Measurements from ENCODE around the gene FAM120AOS. TPM values are rescaled to one million over a fixed set of nuclear protein-coding genes. Genes with fewer than 3 reads are reported as not detected.

The FAM120AOS gene
- total RNA-seq, 1 donor from 2014 or later: 41.7 TPM

DNA sequence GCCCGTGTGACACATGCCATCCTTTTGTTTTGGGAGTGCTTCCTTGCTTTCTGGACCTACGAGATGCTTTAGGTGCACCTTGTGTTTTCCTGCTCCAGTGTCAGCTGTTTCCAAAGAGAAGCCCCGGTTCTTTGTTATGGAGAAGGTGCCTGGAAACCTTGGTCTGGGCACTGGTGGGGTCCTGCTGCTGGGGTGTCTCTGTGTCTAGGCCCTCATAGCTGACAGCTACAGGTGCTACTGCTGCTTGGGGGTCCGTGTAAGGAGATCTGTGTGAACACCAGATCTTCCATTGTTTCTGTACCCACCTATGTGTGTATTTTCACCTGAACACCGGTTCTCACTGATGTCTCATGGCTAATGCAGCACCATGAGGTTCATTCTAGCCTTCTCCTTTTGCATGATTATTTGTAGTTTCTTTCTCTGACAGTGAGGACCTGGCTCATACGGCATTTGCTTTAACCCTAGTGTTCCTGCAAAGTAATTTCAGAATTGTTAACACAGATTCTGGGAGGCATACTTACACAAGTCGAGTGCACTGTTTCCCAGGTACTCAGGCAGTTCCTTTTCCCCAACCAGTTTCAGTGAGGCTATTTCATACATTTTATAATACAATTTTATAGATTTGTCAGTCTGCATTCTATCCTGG is 13.2 kb upstream of the FAM120AOS start:
- H3K4me3 ChIP-seq (ENCODE audit: low read depth, low read length): no peak overlapping the region
- H3K36me3 ChIP-seq (ENCODE audit: control insufficient read depth, insufficient read depth, low read length): peaks cover 2% of the 10 kb centered on the region
- H3K27me3 ChIP-seq (ENCODE audit: control insufficient read depth, insufficient read depth, low read length): no peaks in the 10 kb centered on the region
- TF ChIP-seq, protein P1, sequence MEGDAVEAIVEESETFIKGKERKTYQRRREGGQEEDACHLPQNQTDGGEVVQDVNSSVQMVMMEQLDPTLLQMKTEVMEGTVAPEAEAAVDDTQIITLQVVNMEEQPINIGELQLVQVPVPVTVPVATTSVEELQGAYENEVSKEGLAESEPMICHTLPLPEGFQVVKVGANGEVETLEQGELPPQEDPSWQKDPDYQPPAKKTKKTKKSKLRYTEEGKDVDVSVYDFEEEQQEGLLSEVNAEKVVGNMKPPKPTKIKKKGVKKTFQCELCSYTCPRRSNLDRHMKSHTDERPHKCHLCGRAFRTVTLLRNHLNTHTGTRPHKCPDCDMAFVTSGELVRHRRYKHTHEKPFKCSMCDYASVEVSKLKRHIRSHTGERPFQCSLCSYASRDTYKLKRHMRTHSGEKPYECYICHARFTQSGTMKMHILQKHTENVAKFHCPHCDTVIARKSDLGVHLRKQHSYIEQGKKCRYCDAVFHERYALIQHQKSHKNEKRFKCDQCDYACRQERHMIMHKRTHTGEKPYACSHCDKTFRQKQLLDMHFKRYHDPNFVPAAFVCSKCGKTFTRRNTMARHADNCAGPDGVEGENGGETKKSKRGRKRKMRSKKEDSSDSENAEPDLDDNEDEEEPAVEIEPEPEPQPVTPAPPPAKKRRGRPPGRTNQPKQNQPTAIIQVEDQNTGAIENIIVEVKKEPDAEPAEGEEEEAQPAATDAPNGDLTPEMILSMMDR (IDR thresholded peaks at IDR 0.05; ENCODE audit: insufficient read depth, low read length, poor library complexity, severe bottlenecking): no peak
- DNase-seq (ENCODE audit: low read depth): no peak

DNA sequence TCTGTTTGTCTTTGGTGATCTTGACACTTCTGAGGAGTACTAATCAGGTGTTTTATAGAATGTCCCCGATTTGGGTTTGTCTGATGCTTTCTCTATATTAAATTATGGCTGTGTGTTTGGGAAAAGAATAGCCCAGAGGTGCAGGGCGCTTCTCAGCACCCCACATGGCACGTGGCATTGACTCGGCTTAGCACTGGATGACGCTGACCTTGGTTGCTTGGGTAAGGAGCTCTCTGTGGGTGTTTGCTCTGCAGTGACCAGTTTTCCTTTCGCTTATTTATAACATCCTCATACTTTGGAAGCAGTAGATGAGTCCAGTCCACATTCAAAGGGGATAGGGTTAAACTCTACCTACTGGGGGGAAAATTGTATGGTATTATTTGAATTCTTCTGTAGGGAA is 12.5 kb upstream of the FAM120AOS start:
- no peaks in the 10 kb centered on the region for H3K27me3 ChIP-seq (ENCODE audit: control insufficient read depth, insufficient read depth, low read length)
- no peak overlapping the region for H3K4me3 ChIP-seq (ENCODE audit: low read depth, low read length)
- no peaks in the 10 kb centered on the region for H3K36me3 ChIP-seq (ENCODE audit: control insufficient read depth, insufficient read depth, low read length)
- TF ChIP-seq, protein P1 (IDR thresholded peaks at IDR 0.05; ENCODE audit: insufficient read depth, low read length, poor library complexity, severe bottlenecking): no peak
- no peak for DNase-seq (ENCODE audit: low read depth)

DNA sequence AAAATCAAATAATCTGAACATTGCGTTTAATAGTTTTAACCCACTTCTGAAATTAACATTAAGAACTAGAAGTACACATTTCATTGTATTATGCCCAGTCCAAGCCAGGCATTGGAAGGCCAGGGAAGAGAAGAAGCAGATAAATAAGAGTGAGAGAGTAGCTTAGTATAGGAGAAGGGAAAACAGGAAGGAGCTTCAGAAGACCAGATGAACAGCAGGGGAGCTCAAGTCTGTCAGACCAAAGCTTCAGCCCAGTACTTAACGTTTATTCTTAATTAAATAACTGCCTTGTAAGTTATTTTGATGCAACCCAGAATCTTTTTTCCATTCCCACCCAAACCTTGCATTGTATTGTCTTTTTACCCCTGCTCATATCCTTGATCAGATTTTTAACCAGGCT is 11.5 kb upstream of the FAM120AOS start:
- Histone ChIP-seq H3K27me3 (ENCODE audit: control insufficient read depth, insufficient read depth, low read length) (no peaks in the 10 kb centered on the region), H3K4me3 (ENCODE audit: low read depth, low read length) (no peak overlapping the region), H3K36me3 (ENCODE audit: control insufficient read depth, insufficient read depth, low read length) (no peaks in the 10 kb centered on the region)
- TF ChIP-seq, protein P1 (IDR thresholded peaks at IDR 0.05; ENCODE audit: insufficient read depth, low read length, poor library complexity, severe bottlenecking): no peak
- DNase-seq (ENCODE audit: low read depth): no peak

- TF ChIP-seq, protein P1 (IDR thresholded peaks at IDR 0.05; ENCODE audit: insufficient read depth, low read length, poor library complexity, severe bottlenecking): no peak
- H3K27me3 ChIP-seq (ENCODE audit: control insufficient read depth, insufficient read depth, low read length): no peaks in the 10 kb centered on the region
- DNase-seq (ENCODE audit: low read depth): no peak
- H3K4me3 ChIP-seq (ENCODE audit: low read depth, low read length): no peak overlapping the region
- H3K36me3 ChIP-seq (ENCODE audit: control insufficient read depth, insufficient read depth, low read length): no peaks in the 10 kb centered on the region
Measured at GRCh38 chr9:93464395-93464794, 11.0 kb upstream of the FAM120AOS start.

DNA sequence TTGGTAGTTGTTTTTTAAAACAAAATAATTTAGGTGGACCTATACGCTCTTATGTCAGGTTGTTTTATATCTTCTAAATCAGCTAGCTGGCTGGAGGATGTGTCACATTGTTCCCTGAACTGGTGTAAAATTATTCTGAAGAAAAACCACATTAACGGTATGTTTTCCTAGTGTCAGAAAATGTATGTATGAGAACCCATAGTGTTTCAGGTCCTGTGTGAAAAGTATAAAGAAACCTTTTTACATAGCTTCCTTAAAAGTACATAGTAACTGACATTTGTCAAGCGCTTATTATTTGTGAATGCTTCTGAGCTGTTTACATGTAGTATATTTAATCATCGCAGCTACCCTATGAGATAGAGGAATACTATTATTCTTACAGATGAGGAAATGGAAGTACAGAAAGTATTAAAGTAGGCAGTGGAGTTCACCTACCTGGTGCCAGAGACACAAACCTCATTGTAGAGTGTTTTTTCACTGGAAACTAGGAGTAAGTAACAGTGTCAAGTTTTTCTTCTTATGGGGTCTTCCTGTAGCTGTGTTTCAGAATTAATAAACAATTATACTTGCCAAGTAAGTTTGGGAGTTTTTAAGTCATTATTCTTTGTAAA is 10.4 kb upstream of the FAM120AOS start:
- Histone ChIP-seq H3K36me3 (ENCODE audit: control insufficient read depth, insufficient read depth, low read length) (no peaks in the 10 kb centered on the region), H3K4me3 (ENCODE audit: low read depth, low read length) (no peak overlapping the region), H3K27me3 (ENCODE audit: control insufficient read depth, insufficient read depth, low read length) (no peaks in the 10 kb centered on the region)
- DNase-seq (ENCODE audit: low read depth): no peak
- TF ChIP-seq, protein P1 (IDR thresholded peaks at IDR 0.05; ENCODE audit: insufficient read depth, low read length, poor library complexity, severe bottlenecking): no peak

DNA sequence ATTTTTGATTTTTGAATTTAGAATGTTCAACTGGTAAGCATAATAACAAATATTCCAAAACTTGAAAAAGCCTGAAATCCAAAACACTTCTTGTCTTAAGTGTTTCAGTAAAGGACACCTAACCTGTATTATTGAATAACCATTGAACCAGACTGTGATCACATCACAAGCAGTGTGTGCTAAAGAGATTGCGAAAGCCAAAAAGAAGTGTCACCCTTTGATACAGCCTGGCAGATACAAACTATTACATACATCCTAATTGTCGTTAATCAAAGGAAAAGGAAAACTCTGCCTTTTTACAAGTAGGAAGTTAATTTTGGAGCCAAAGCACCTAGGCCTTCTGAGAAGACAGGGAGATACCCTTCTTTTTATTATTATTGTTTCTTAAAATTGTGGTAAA is 8.4 kb upstream of the FAM120AOS start:
- H3K36me3 ChIP-seq (ENCODE audit: control insufficient read depth, insufficient read depth, low read length): peaks cover 1% of the 10 kb centered on the region
- DNase-seq (ENCODE audit: low read depth): no peak
- no peak overlapping the region for H3K4me3 ChIP-seq (ENCODE audit: low read depth, low read length)
- H3K27me3 ChIP-seq (ENCODE audit: control insufficient read depth, insufficient read depth, low read length): no peaks in the 10 kb centered on the region
- TF ChIP-seq, protein P1 (IDR thresholded peaks at IDR 0.05; ENCODE audit: insufficient read depth, low read length, poor library complexity, severe bottlenecking): no peak
